HG02610 (cell line): ENCODE results near the gene CGN.
"Not testable (repeated sequence)": the region's sequence is repeated elsewhere in the genome, so short reads cannot be mapped to it uniquely, and the experiment has no call there.

Experiments
- ATAC-seq: cut with Tn5 transposase; IDR thresholded peaks from one replicate; pipeline ENCODE4 v1.9.1; 2021; ENCODE audit warnings: mild to moderate bottlenecking, moderate library complexity; ENCODE audit not compliant: unreplicated experiment

Gene CGN

DNA sequence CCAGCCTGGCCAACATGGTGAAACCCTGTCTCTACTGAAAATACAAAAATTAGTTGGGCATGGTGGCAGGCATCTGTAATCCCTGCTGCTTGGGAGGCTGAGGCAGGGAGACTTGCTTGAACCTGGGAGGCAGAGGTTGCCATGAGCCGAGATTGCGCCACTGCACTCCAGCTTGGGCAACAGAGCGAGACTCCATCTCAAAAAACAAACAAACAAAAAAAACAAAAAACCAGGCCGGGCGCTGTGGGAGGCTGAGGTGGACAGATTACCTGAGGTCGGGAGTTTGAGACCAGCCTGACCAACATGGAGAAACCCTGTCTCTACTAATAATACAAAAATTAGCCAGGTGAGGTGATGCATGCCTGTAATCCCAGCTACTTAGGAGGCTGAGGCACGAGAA lies 11.2 kb downstream of the CGN start:
- ATAC-seq: not testable (repeated sequence)

DNA sequence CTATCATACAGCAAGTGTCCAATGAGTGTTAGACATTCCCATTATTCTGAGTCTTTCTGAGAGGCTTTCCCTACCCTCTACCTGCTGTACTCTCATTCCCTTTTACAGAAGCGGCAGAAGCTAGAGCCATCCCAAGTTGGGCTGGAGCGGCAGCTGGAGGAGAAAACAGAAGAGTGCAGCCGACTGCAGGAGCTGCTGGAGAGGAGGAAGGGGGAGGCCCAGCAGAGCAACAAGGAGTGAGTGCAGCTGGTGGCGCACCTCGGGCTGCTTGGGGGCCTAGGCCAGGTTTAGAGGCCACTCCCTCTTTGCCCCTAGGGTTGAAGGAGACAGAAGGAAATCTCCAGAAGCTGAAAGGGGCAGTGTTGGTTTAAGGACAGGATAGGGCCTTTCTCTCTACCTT lies 12.1 kb downstream of the CGN start:
- ATAC-seq: no peak

DNA sequence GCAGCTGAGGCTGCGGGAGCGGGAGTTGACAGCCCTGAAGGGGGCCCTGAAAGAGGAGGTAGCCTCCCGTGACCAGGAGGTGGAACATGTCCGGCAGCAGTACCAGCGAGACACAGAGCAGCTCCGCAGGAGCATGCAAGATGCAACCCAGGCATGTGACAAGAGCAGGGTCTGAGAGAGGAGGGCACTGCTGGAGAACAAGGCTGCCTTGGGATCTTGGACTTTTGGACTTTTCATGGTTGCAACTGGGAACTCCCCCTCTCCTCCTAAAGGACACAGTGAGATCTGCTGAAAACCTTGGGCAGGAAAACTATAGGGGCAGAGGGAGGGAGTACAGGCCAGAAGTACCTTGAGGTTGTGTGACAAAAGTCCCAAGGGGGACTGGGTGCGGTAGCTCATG lies 13.5 kb downstream of the CGN start:
- no peak for ATAC-seq

DNA sequence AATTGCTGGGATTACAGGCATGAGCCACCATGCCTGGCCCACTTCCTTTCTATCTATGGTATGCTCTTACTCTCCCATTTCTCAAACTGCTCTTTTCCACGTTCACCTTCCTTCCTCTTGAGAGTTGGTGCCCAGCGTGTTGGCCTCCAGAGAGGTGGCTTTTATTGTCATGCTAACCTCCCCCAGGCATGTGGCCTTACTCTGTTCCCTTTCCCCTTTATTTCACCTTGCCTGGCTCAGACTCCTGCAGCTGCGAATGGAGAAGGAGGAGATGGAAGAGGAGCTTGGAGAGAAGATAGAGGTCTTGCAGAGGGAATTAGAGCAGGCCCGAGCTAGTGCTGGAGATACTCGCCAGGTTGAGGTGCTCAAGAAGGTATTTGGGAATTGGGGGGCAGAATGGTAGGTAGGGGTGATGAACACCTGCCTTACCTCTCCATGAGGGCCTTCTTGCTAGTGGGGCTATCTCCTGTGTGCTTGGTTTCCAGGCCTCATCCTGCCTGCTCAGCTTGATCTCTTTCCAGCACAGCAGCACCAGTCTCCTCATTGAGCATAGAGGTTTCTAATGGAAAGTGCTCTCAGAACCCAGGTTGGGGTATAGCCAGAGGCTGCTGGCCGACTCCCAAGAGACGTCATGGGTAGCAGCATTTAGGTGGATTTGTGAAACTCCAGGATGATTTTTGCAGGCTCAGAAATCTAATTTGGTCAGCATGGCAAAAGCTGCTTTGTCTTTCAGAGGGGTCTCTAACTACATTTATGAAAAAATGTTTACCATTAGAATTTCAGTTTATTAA lies 15.7 kb downstream of the CGN start:
- no peak for ATAC-seq

DNA sequence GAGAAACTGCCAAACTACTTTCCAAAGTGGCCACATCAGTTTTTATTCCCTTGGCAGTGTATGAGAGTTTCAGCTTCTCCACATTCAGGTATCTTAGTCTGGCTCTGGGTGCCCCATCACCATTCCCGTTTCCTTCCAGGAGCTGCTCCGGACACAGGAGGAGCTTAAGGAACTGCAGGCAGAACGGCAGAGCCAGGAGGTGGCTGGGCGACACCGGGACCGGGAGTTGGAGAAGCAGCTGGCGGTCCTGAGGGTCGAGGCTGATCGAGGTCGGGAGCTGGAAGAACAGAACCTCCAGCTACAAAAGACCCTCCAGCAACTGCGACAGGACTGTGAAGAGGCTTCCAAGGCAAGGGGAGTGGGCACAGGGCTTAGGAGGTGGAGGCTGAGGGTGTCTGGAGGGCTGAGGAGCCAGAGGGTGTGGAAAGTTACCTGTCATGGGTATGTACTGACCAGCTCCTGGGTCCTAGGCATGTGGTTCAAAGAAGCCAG lies 18.1 kb downstream of the CGN start:
- ATAC-seq: no peak

DNA sequence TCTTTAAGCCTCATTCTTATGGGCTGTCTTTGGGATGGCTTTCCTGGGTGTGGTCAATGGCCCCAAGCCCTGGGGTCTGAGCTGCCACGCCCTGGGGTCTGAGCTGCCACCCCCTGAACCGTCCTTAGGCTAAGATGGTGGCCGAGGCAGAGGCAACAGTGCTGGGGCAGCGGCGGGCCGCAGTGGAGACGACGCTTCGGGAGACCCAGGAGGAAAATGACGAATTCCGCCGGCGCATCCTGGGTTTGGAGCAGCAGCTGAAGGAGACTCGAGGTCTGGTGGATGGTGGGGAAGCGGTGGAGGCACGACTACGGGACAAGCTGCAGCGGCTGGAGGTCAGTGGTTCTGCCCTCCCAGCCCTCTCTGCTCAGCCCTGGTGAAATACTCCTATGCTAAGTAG lies 18.6 kb downstream of the CGN start:
- no peak for ATAC-seq

DNA sequence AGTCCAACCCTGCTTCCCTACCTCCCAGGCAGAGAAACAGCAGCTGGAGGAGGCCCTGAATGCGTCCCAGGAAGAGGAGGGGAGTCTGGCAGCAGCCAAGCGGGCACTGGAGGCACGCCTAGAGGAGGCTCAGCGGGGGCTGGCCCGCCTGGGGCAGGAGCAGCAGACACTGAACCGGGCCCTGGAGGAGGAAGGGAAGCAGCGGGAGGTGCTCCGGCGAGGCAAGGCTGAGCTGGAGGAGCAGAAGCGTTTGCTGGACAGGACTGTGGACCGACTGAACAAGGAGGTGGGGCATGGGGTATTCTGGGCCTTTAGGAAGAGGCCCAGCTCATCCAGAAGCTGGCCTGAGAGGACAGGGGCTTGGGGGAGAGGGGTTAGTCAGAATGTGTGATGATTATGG lies 19.3 kb downstream of the CGN start:
- ATAC-seq: no peak

DNA sequence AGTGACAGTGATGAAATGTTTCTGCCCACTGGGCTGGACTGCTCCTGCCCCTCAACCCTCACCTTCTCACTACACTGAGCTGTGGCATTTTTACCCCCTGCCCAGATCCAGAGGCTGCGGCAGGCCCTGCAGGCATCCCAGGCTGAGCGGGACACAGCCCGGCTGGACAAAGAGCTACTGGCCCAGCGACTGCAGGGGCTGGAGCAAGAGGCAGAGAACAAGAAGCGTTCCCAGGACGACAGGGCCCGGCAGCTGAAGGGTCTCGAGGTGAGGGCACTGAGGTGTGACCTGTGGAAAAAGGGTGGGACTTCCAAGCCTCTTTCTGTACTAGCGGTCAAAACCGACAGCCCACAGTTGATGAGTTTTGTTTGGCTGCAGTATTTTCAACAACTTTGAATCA lies 22.7 kb downstream of the CGN start:
- no peak for ATAC-seq

DNA sequence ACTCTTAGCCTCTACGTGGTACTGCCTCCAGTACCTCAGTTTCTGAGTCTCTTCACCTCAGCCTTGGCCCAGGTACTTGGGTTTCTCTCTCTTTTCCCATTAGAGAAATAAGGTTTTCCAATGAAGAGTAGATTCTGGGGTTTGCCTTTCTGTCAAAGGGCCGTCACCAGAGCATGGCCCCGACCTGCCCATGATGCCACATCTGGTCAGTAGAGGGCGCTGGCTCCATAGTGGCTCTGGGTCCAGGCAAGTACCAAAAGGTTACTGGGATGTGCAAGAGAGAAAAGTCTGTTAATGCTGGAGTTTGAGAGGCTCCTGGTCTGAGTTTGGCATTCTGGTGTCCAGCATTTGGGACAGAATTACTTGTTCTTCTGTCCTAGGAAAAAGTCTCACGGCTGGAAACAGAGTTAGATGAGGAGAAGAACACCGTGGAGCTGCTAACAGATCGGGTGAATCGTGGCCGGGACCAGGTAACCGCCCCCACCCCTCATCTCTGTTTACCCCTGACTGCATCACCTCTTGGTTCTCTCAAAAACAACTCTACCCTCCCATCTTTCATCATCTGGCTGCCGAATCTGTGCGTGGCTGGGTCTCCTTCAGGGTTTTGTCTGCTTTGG lies 23.6 kb downstream of the CGN start:
- no peak for ATAC-seq

DNA sequence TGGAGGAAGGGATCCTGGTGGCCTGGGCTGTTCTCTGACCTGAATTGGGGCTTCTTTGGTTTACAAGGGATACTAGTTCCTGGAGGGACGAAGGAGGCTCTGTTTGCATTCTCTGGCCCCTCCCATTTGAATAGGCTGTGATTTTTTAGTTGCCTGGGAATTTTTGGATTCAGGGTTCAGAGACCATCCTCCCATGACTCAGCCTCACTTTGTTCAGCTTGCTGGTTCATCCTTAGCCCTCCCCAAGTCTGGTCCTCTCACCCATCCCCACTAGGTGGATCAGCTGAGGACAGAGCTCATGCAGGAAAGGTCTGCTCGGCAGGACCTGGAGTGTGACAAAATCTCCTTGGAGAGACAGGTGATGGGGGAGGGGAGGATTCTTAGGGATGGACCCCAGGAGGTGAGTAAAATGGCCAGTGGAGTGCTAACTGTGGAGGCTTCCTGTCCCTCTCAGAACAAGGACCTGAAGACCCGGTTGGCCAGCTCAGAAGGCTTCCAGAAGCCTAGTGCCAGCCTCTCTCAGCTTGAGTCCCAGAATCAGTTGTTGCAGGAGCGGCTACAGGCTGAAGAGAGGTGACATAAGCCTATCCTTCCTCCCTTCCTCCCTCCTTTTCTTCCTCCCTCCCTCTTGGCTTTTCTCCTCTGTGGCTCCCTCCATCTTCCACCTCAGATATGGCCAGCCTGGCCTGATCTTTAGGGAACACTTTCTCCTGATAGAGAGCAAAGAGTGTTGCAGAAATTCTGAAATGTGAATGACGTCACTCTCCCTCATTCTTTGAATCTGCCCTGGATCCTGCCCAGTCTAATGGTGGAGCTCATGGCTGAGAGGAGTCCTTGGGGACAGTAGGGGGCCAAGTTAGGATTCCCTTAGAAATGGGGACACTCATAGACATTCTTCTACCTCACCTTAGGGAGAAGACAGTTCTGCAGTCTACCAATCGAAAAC lies 24.4 kb downstream of the CGN start:
- ATAC-seq: no peak

DNA sequence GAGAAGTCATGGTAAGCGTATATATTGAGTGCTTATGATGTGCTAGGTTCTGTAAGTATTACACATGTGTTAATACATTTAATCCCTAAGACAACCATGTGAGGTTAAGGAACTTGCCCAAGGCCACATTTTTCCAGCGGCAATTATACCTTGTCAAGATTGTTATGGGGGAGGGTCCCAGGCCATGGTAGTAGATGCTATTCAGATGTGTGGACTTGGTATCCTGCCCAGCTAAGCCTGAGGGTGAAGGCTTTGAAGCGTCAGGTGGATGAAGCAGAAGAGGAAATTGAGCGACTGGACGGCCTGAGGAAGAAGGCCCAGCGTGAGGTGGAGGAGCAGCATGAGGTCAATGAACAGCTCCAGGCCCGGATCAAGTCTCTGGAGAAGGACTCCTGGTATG lies 25.3 kb downstream of the CGN start:
- ATAC-seq: no peak

DNA sequence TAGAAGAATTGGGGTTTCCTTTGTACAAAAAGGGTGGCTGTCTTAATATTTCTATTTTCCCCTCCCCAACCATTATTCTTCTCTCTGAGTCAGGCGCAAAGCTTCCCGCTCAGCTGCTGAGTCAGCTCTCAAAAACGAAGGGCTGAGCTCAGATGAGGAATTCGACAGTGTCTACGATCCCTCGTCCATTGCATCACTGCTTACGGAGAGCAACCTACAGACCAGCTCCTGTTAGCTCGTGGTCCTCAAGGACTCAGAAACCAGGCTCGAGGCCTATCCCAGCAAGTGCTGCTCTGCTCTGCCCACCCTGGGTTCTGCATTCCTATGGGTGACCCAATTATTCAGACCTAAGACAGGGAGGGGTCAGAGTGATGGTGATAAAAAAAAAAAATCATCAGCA lies 25.9 kb downstream of the CGN start:
- no peak for ATAC-seq

DNA sequence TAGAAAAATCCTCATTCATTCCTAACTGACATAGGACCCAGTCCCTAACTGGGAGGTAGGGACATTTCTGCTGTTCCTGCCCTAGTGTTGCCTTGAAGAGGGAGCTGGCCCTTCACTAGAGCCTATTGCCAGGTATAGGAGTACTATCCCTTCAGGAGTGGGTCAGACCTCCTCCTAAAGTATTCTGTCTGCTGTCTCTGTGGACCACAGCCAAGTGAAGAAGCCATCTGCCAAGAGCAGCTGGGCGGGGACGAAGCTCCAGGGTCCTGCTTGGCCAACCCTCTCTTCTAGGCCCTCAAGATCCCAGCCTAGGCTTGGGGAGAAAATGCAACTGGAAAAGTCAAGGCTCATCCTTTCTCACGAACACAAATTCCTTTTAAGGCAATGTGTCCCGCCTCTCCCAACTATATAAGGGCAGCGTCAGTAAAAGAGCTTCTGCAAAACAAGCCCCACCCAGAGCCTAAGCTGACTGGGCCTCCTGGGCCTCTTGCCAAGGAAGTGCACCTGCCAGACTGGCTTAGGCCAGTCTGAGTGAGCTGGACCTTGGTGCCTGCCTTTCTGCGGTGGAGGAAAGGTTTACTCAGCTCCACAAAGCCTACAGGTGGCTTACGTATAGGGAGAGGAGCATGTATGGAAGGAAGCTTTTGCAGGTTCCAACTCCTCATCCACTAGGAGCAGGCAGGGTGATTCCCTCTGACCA lies 28.3 kb downstream of the CGN start:
- peak; percentile 38 for ATAC-seq

DNA sequence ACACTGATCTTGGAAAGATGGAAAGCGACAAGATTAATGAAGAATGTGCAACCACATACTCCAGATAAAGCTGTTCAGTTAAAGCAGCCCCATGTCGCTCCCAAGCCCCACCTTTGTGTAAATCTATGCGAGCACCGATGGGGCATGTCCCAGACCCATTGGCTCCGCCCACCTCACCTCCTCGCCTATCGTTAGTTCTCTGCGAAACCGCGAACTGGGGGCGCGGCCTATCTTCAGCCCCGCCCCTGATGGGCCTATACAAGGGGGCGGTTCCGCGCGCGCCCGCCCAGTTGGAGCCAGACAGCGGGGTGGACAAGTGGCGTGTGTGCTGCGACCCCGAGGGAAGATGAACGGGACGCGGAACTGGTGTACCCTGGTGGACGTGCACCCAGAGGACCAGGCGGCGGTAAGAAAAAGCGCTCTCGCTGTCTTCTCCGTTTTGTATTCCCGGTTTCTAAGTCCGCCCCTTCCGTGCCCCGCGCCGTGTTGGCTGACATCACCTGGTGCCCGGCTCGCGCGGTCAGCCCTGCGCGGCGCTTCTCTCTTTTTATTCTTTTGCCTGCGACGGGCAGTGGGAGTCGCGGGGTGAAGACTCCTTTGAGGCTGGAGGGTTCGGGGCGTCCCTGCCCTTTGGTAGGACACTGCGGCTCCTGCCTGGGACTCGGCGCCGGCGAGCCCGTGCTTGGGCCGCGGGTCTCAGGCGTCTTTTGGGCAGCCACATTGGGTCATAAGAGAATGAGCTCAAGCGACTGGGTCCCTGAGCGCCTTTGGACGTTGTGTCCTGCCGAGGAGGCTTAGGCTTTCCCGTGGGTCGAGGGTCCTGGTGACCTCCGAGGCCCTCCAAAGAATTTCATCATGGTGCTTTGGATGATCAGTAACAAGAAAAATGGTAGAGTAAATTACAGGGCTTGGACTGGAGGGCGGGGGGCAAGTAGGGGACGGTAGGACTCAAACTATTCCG lies 29.1 kb downstream of the CGN start, which contains the start of gene TUFT1:
Gene TUFT1 (plus strand): TSS at position 289 of the 961 bp plus-strand sequence. CDS start 58 bp downstream, at position 347.
- peak; percentile 93 for ATAC-seq

DNA sequence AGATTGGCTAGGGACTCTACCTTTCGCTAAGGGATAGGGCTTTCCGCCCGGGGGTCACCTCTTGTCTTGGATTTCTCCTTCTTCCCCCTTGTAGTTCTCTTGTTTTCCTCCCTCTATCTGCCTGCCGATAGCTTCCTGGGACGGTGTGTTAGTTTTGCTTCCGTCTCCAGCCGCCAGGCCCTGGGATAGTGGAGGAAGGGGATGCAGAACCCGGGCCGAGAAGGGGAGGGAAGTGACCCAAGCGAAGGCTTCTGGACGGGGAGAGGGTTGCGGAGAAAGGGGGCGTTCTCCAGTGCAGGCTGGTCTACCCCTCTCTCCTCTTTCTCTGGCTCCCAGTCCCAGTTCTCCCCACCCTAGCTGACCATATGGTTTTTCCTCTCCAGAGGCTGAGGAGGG lies 29.8 kb downstream of the CGN start:
- ATAC-seq: no peak

DNA sequence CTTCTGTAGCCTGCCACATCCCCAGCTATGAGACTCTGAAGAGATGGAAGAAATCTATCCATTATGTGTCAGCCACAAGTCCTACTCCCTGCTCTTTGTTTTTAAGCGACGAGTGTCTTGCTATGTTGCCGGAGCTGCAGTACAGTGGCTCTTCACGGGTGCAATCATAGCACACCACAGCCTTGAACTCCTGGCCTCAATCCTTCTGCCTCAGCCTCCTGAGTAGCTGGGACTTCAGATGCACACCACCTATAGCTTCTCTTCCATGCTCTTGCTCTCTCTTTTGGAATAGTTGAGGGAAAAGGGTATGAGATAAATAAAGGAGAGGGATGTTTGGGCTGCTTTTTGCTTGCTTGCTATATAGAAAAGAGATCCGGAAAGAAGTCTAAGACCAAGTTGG lies 30.6 kb downstream of the CGN start:
- ATAC-seq: no peak

DNA sequence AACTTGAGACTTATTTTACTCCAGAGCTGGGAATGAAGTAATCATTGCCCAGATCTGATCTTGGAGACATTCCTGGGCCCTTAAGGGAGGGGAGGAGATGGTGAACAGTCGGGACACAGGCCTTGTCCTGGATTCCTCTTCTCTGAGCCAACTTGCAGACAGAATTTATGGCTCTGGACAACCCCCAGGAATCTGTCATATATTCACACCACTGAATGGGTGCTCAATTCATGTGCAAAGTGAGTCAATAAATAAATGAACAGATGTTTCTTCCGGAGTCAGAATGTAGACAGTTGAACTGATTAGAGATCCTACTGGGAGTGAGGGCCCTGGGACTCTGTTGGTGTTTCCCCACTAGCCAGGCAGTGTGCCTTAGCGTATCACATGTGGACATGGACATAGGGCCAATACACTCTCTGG lies 31.5 kb downstream of the CGN start:
- ATAC-seq: no peak

DNA sequence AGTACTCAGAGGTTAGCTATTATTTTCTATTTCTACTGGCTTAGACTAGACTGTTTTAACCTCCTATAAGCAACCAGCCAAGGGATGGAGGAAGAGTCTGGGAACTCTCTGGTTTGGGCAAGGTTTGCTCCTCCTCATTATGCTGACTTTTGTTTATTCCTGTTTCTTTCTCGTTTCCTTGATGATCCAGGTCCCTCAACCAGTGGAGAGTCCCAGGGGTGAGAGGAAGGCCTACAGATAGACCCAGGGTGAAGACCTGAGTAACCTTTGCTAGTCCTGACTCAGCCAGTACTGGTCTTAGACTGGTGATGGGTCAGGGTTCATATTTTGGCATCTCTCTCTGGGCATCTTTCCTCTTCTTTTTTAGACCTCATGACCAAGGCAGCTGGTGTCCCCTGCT lies 34.4 kb downstream of the CGN start:
- ATAC-seq: no peak
